HAP-1 (cell line): Measurements from ENCODE around the gene TULP4.
"Not testable (repeated sequence)": the region's sequence is repeated elsewhere in the genome, so short reads cannot be mapped to it uniquely, and the experiment has no call there.

Source experiments
- DNase-seq, 2 experiments: peaks; one replicate each; pipeline ENCODE4 v3.0.0-alpha.2; 2016 to 2020; ENCODE audit warnings: low spot score in 2 of 2
- H3K27me3 ChIP-seq: fragments of 250-450 bp; sonication (Bioruptor Pico); 2 replicates; pipeline ENCODE4 v1.5.1; 2020; ENCODE audit warnings: low read depth, mild to moderate bottlenecking, moderate library complexity
- H3K36me3 ChIP-seq: fragments of 250-450 bp; sonication (Bioruptor Pico); replicated peaks from 2 replicates; pipeline ENCODE4 v1.5.1; 2020; ENCODE audit warnings: mild to moderate bottlenecking
- H3K4me1 ChIP-seq: fragments of 250-450 bp; sonication (Bioruptor Pico); 2 replicates; pipeline ENCODE4 v1.5.1; 2020; ENCODE audit warnings: mild to moderate bottlenecking
- H3K4me3 ChIP-seq: fragments of 250-450 bp; sonication (Bioruptor Pico); 2 replicates; pipeline ENCODE4 v1.5.1; 2020; ENCODE audit warnings: mild to moderate bottlenecking, moderate library complexity
- H3K9me3 ChIP-seq: fragments of 250-450 bp; sonication (Bioruptor Pico); 2 replicates; pipeline ENCODE4 v1.5.1; 2020; ENCODE audit warnings: mild to moderate bottlenecking, moderate library complexity
- in situ Hi-C: fragments of 300-500 bp; cut with MboI; formaldehyde crosslinking; loops from 3 replicates; pipeline ENCODE4 v1.14.3; 2020; ENCODE audit warnings: low sequenced_read_pairs, inconsistent platforms, mixed read lengths

Gene TULP4

GRCh38 chr6:158348737-158349504, 36.7 kb downstream of the TULP4 start:
- in situ Hi-C loops, H3K9me3 ChIP-seq, DNase-seq: not testable (repeated sequence)

GRCh38 chr6:158349505-158350275, 37.4 kb downstream of the TULP4 start:
- H3K36me3 ChIP-seq, H3K9me3 ChIP-seq, DNase-seq, H3K4me1 ChIP-seq, H3K27me3 ChIP-seq, H3K4me3 ChIP-seq, in situ Hi-C loops: not testable (repeated sequence)

More at GRCh38 chr6:158348737-158349504, 36.7 kb downstream of the TULP4 start:
- not testable (repeated sequence) for H3K4me1 ChIP-seq, H3K4me3 ChIP-seq, H3K27me3 ChIP-seq, H3K36me3 ChIP-seq

- H3K36me3 ChIP-seq, H3K4me1 ChIP-seq, H3K9me3 ChIP-seq, H3K4me3 ChIP-seq, H3K27me3 ChIP-seq, DNase-seq, in situ Hi-C loops: not testable (repeated sequence)
Observed at GRCh38 chr6:158350731-158351130, 38.5 kb downstream of the TULP4 start.

GRCh38 chr6:158353883-158354877, 41.9 kb downstream of the TULP4 start:
- H3K27me3 ChIP-seq: no peaks in the 10 kb centered on the region
- H3K4me3 ChIP-seq: no peak overlapping the region
- no peaks in the 10 kb centered on the region for H3K9me3 ChIP-seq
- H3K36me3 ChIP-seq: no peaks in the 10 kb centered on the region
- no peaks in the 10 kb centered on the region for H3K4me1 ChIP-seq
- DNase-seq: no peak
- in situ Hi-C loops: no loop called here

- Histone ChIP-seq H3K27me3 (no peaks in the 10 kb centered on the region), H3K36me3 (no peaks in the 10 kb centered on the region)
- in situ Hi-C loops: no loop called here
Observed at GRCh38 chr6:158356586-158357546, 44.6 kb downstream of the TULP4 start.

GRCh38 chr6:158357570-158358216, 45.4 kb downstream of the TULP4 start:
- Histone ChIP-seq H3K4me1 (no peaks in the 10 kb centered on the region), H3K27me3 (no peaks in the 10 kb centered on the region), H3K4me3 (no peak overlapping the region), H3K36me3 (no peaks in the 10 kb centered on the region), H3K9me3 (no peaks in the 10 kb centered on the region)
- no peak for DNase-seq
- in situ Hi-C loops: no loop called here

More at GRCh38 chr6:158356586-158357546, 44.6 kb downstream of the TULP4 start:
- Histone ChIP-seq H3K4me3 (no peak overlapping the region), H3K4me1 (no peaks in the 10 kb centered on the region), H3K9me3 (no peaks in the 10 kb centered on the region)
- DNase-seq: no peak

- no peaks in the 10 kb centered on the region for H3K27me3 ChIP-seq
- H3K4me3 ChIP-seq: no peak overlapping the region
- 0 out of 2 replicates have a peak, but pooled peaks cover 3% of the 10 kb centered on the region for H3K4me1 ChIP-seq
- in situ Hi-C loops: no loop called here
- no peaks in the 10 kb centered on the region for H3K9me3 ChIP-seq
- H3K36me3 ChIP-seq: no peaks in the 10 kb centered on the region
- no peak for DNase-seq
Observed at GRCh38 chr6:158358450-158359077, 46.3 kb downstream of the TULP4 start.

- H3K4me3 ChIP-seq: no peak overlapping the region
- in situ Hi-C loops: no loop called here
- DNase-seq: no peak
Observed at GRCh38 chr6:158361068-158361467, 48.8 kb downstream of the TULP4 start.

GRCh38 chr6:158361961-158362669, 49.9 kb downstream of the TULP4 start:
- Histone ChIP-seq H3K27me3 (no peaks in the 10 kb centered on the region), H3K4me3 (no peak overlapping the region), H3K4me1 (0 out of 2 replicates have a peak, but pooled peaks cover 3% of the 10 kb centered on the region), H3K36me3 (no peaks in the 10 kb centered on the region), H3K9me3 (no peaks in the 10 kb centered on the region)
- in situ Hi-C loops: no loop called here
- no peak for DNase-seq

More at GRCh38 chr6:158361068-158361467, 48.8 kb downstream of the TULP4 start:
- no peaks in the 10 kb centered on the region for H3K27me3 ChIP-seq
- H3K4me1 ChIP-seq: 0 out of 2 replicates have a peak, but pooled peaks cover 3% of the 10 kb centered on the region
- H3K9me3 ChIP-seq: no peaks in the 10 kb centered on the region
- no peaks in the 10 kb centered on the region for H3K36me3 ChIP-seq

GRCh38 chr6:158366363-158366762, 54.1 kb downstream of the TULP4 start:
- in situ Hi-C loops: no loop called here
- Histone ChIP-seq H3K36me3 (no peaks in the 10 kb centered on the region), H3K4me3 (no peak overlapping the region), H3K4me1 (0 out of 2 replicates have a peak, but pooled peaks cover 3% of the 10 kb centered on the region), H3K9me3 (no peaks in the 10 kb centered on the region), H3K27me3 (no peaks in the 10 kb centered on the region)
- no peak for DNase-seq

GRCh38 chr6:158367816-158368215, 55.6 kb downstream of the TULP4 start:
- H3K4me3 ChIP-seq: no peak overlapping the region
- no peaks in the 10 kb centered on the region for H3K27me3 ChIP-seq
- no peaks in the 10 kb centered on the region for H3K36me3 ChIP-seq
- in situ Hi-C loops: no loop called here
- 0 out of 2 replicates have a peak, but pooled peaks cover 3% of the 10 kb centered on the region for H3K4me1 ChIP-seq
- H3K9me3 ChIP-seq: no peaks in the 10 kb centered on the region
- no peak for DNase-seq
